Fibroblast of the aortic adventitia (primary cell): ENCODE data around the gene DSC2. TPM values are rescaled to one million over a fixed set of nuclear protein-coding genes. Genes with fewer than 3 reads are reported as not detected.

Experiments used
- DNase-seq: peaks from one replicate; pipeline ENCODE4 v3.0.0-alpha.2; 2010; ENCODE audit warnings: low read depth
- H3K4me3 ChIP-seq: 2 replicates; pipeline ENCODE4 v1.5.1; 2011; ENCODE audit warnings: low read depth, mild to moderate bottlenecking, control low read depth, low read length, moderate library complexity
- CTCF ChIP-seq: IDR thresholded peaks from 2 replicates; pipeline ENCODE4 v1.5.1; 2011; ENCODE audit warnings: mild to moderate bottlenecking, low read length, control low read depth, inconsistent platforms; ENCODE audit not compliant: insufficient read depth
- total RNA-seq: library from RNA; depleted of rRNA; stranded (reverse); fragments of >200 nt; gene quantifications from 2 replicates; pipeline ENCODE4 v1.2.3, GENCODE V29; 2012; ENCODE audit warnings: low replicate concordance

Gene DSC2
- total RNA-seq, result 0.82 TPM in 1 of 2 replicates, not detected in the other

GRCh38 chr18:31102025-31102684 lies at the start of gene DSC2:
Gene DSC2, minus strand, starts transcription at chr18:31102421. Its CDS starts 450 bp downstream, at chr18:31101971.
- no peak for DNase-seq
- H3K4me3 ChIP-seq, result no peak within 1 kb of the TSS
- no peak for TF ChIP-seq CTCF

- no peak for TF ChIP-seq CTCF
- DNase-seq, result no peak
Observed at GRCh38 chr18:31149351-31149750, 47.1 kb upstream of the DSC2 start.

GRCh38 chr18:31148600-31148999 lies 46.4 kb upstream of the DSC2 start:
- no peak for TF ChIP-seq CTCF
- no peak overlapping the region for H3K4me3 ChIP-seq
- no peak for DNase-seq

More at GRCh38 chr18:31149351-31149750, 47.1 kb upstream of the DSC2 start:
- no peak overlapping the region for H3K4me3 ChIP-seq

GRCh38 chr18:31146809-31147208 lies 44.6 kb upstream of the DSC2 start:
- no peak for TF ChIP-seq CTCF
- DNase-seq, result no peak
- no peak overlapping the region for H3K4me3 ChIP-seq

GRCh38 chr18:31143025-31143424 lies 40.8 kb upstream of the DSC2 start:
- DNase-seq, result no peak
- TF ChIP-seq CTCF, result no peak
- H3K4me3 ChIP-seq, result no peak overlapping the region

GRCh38 chr18:31138709-31139108 lies 36.5 kb upstream of the DSC2 start:
- TF ChIP-seq CTCF, result no peak
- H3K4me3 ChIP-seq, result no peak overlapping the region
- DNase-seq, result no peak
